ENCODE measurements around the gene ZNF12.
"Not testable (repeated sequence)": the region's sequence is repeated elsewhere in the genome, so short reads cannot be mapped to it uniquely, and the experiment has no call there.

The ZNF12 gene

DNA sequence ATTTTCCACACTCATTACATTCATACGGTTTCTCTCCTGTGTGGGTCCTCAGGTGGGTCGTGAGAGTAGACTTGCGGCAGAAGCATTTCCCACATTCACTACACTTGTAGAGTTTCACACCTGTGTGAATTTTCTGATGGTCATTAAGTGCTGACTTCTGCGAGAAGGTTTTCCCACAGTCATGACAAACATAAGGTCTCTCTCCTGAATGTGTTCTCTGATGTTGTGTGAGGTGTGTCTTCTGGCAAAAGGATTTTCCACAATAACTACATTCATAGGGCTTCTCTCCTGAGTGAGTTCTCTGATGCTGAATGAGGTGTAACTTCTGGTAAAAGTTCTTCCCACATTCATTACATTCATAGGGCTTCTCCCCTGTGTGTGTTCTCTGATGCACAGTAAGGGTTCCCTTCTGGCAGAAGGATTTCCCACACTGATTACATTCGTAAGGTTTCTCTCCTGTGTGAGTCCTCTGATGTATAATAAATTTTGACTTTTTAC, 15.1 kb downstream of the ZNF12 start:
- DNase-seq (ENCODE audit: low read depth, low spot score), result peak; percentile 13

DNA sequence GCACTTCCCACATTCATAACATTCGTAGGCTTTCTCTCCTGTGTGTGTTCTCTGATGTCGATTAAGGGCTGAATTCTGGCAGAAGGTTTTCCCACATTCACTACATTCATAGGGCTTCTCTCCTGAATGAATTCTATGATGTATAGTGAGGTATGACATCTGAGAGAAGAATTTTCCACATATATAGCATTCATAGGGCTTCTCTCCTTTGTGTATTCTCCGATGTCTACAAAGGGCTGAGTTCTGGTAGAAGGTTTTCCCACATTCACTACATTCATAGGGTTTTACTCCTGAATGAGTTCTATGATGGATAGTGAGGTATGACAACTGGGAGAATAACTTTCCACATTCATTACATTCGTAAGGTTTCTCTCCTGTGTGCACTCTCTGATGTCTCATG, 15.6 kb downstream of the ZNF12 start:
- no peak for DNase-seq (ENCODE audit: low read depth, low spot score)

DNA sequence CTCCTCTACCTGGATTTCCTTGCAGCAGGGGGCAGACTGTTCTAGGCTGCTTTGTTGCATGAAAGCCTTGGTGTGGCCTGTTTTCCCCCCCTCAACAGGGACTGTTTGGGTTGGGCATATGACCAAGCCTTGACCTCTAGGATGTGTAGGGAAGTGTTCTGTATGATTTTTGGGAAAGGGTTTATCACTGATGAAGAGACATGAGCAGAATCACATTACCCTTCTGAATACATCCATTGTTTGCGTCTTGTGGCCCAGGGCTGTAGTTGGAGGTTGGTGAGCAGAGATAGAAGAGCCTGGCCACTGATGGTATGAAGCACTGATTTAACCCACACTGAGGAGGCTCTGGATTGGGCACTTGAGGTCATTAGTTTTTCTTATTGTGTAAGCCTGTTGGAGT, 26.6 kb downstream of the ZNF12 start:
- DNase-seq (ENCODE audit: low read depth, low spot score), result no peak

GRCh38 chr7:6675807-6676405, 30.8 kb downstream of the ZNF12 start:
- DNase-seq (ENCODE audit: low read depth, low spot score), result no peak

DNA sequence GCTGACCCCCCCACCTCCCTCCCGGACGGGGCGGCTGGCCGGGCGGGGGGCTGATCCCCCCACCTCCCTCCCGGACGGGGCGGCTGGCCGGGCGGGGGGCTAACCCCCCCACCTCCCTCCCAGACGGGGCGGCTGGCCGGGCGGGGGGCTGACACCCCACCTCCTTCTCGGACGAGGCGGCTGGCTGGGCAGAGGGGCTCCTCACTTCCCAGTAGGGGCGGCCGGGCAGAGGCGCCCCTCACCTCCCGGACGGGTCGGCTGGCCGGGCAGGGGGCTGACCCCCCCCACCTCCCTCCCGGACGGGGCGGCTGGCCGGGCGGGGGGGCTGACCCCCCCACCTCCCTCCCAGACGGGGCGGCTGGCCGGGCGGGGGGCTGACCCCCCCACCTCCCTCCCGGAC, 35.9 kb downstream of the ZNF12 start:
- DNase-seq (ENCODE audit: low read depth, low spot score), result not testable (repeated sequence)

GRCh38 chr7:6658618-6659345, 48.0 kb downstream of the ZNF12 start:
- DNase-seq (ENCODE audit: low read depth, low spot score), result no peak

DNA sequence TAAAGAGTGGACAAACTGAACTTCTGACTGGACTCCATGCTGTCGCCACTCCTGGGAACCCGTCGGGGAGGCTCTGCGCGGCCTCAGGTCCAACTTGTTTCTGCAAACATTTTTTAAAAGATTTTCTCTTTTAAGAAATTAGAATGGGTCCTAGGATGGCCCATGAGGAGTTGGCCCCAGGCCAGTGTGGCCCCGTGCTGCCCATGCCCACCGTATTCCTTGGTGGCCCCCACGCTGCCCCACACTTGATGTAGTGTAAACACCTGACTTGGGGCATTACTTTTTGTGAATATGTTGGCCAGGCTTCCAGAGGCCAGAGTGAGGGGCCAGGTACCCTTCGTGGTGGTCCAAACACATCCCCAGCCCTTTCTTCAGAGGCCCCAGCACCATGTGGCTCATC, 50.3 kb downstream of the ZNF12 start:
- no peak for DNase-seq (ENCODE audit: low read depth, low spot score)

DNA sequence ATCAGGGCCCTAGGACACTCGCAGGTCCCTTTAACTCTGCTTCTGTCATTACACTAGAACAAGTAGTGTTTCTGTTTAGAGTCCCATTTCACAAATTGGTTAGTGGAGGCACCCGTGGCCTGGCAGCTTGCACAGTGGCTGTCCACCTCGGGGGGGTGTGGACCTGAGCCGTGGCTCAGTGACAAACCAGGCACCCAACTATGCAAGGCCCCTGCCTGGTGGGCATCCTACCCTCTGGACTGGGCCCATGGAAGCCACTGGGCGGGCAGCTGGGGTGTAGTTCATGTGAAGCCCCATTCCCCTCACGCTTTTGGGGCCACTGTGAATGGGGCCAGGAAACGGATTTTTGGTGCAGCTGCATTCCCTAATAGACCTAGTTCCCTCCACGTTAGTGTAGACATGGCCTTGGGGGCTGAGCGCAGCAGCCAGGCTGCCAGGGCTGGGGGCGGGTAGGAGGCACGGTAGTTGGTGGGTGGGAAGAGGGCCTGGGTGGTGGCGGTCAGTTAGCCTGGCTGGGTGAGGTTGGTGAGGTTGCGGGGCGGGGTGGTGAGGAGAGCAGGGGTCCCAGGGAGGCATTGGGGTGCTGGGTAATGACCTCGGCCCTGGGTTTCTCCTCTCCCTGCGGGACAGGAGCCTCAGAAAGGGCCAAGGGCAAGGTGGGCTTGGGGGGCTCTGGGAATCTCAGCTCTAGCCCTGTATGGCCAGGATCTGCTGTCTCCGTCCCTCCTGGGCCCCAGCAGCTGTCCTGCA, 50.9 kb downstream of the ZNF12 start:
- DNase-seq (ENCODE audit: low read depth, low spot score), result no peak

DNA sequence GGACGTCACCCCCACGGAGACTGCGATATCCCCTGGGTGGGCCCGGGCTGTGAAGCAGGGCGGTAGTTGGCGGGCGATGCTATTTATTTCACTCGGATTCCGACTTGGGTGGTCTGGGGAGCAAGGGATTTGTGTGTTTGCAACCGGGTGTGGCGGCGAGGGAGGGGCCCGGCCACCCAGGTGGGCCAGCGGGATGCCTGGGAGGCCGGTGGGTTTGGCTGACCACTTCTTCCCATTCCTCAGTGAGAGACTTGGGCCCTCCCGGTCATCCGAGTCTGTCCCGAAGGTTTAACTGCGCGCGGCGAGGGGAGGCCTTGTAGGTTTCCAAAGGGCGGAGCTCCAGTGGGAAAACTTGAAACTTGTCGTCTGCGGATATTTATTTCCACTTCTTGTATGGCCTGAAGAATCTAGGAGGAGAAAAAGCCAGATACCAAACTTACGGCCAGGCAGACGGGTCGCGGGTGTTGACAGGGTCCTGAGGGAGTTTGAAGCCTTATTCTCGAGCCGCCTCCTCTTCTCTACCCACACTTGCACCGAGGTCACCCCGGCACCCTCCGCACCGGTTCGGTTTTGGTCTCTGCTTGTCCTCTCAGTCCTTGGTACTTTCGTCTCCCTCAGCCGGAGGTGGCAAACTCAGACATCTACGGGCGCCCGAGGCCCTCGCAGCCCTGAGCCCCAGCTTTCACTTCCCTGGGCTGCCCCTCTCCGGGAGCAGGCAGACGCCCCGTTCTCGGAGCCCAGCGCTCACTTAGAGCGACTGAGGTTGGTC, 51.7 kb downstream of the ZNF12 start:
- no peak for DNase-seq (ENCODE audit: low read depth, low spot score)

GRCh38 chr7:6654113-6654841, 52.5 kb downstream of the ZNF12 start:
- no peak for DNase-seq (ENCODE audit: low read depth, low spot score)

- no peak for DNase-seq (ENCODE audit: low read depth, low spot score)
These were observed 53.4 kb downstream of the ZNF12 start for GRCh38 chr7:6653071-6654003.

GRCh38 chr7:6652446-6653011, 54.2 kb downstream of the ZNF12 start:
- no peak for DNase-seq (ENCODE audit: low read depth, low spot score)

DNA sequence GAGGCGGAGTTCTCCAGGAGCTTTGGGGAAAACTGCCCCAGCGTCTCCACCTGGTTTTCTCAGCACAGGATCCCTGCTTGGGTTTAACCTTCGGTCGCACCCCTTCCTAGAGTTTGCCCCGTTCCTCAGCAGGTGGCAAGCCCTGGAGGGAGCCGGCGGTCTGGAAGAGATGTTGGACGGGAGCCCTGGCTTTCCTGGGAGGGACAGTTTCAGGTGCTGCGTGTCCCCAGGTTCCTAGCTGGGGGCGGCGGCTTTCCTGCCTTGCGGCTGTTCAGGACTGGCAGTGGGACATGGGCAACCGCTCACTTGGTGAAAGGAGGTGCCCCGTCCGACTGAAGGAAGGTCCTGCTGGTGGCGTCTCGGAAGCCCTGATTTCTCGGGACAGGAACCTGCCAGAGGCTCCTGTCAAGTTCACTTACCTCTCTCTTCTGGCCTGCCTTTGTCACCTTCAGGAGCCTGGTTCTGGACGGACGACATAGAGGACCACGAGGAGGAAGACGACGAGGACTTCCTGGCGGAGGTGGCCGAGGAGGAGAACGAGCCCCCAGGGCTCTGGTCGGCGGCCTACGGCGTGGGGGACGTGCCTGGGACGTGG, 54.8 kb downstream of the ZNF12 start:
- no peak for DNase-seq (ENCODE audit: low read depth, low spot score)

DNA sequence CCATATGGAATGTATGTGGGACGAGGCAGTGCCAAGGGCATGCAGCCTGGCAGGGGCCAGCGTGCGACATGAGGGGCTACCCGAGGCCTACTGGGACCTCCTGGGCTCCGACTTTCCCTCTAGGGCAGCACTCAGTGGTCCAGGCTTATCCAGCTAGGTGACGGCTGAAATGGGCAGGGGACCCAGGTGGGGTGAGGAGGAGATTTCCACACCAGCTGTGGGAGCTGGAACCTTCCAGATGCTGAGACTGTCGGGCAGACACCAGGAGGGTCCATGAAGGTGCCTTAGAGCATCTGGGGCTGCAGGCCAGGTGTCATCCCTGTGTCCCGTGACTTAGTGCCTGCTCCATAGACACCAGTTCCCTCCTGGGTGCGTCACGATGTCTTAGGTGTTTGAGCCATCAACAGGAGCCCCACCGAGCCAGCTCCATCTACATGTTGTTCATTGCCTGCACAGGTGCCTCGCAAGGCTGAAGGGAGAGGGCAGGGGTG, 56.2 kb downstream of the ZNF12 start:
- DNase-seq (ENCODE audit: low read depth, low spot score), result no peak

DNA sequence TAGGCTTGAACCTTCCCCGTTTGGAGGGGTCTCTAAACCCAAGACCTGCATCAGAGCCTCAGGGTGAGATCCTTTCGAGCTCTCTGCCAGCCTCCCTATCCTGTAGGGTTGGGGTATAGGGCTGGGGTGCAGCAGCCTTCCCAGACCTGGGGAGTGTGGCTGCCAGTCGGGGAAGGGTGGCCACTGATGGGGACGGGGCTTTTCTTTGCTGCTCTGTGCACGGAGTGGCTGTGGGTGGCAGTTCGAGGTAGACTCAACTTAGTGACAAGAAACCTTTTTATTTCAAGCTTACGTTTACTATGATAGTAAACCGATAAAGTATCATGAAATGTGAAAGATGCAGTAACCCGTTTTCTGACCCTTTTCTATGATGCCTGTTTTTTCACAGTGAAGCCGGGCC, 56.7 kb downstream of the ZNF12 start:
- no peak for DNase-seq (ENCODE audit: low read depth, low spot score)

DNA sequence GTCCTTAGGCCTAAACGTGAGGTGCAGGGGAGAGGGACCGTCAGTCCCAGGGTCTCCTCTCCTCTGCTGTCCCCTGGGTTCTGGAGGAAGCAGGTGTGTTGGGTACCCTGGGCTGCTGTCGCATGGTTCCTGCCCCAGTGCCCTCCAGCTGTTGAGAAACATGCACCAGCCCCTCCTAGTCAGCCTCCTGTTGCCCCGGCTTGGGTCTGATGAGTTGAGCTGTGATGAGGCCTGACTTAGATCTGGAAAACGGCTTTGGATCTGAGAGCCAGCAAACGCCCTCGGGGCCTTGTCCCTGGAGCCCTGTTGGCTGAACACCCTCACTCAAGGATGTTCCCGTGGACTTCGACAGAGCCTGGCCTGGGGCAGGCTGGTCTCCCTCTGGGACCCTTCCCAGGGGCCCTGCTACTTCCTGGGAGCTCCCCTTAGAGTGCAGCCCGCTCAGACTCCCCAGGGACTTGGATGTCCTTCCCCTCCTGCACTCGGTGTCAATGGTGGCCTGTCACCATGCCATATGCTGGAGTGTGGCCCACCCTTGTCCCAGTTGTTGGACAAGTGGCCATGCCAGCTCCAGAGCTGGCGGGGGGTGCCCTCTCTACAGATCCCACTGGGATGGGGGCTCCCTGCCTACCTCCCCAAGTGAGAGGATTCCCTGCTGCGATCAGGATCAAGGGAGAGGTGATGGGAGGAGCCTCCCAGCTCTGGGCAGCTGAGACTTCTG, 57.3 kb downstream of the ZNF12 start:
- DNase-seq (ENCODE audit: low read depth, low spot score), result no peak

DNA sequence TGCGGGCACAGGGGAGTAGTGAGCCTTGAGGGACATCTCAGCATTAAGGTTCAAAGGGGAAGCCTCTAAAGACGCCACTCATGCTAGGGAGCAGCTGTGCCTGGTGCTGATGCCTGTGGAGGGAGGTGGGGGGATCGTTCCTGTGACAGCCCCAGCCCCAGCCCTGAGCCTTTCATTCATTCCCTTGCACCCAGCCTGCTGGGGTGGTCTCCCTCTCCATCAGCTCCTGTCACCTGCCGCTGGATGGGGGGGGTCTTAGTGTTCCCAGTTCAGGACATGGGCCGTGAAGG, 58.0 kb downstream of the ZNF12 start:
- DNase-seq (ENCODE audit: low read depth, low spot score), result no peak

GRCh38 chr7:6648066-6648814, 58.5 kb downstream of the ZNF12 start:
- no peak for DNase-seq (ENCODE audit: low read depth, low spot score)
